Upper lobe of left lung (tissue), 4 donors: ENCODE measurements around the gene HSPBP1.

ENCODE experiments used
- EP300 ChIP-seq, 4 donors: sonication (generic); formaldehyde crosslinking; IDR thresholded peaks; one replicate each; pipeline ENCODE4 v1.5.1; 2017; ENCODE audit warnings: antibody characterized with exemption in 4 of 4, control low read depth in 2 of 4
- POLR2AphosphoS5 ChIP-seq, 2 donors: sonication (generic); formaldehyde crosslinking; IDR thresholded peaks; one replicate each; pipeline ENCODE4 v1.5.1; 2017; ENCODE audit warnings: antibody characterized with exemption in 2 of 2

DNA sequence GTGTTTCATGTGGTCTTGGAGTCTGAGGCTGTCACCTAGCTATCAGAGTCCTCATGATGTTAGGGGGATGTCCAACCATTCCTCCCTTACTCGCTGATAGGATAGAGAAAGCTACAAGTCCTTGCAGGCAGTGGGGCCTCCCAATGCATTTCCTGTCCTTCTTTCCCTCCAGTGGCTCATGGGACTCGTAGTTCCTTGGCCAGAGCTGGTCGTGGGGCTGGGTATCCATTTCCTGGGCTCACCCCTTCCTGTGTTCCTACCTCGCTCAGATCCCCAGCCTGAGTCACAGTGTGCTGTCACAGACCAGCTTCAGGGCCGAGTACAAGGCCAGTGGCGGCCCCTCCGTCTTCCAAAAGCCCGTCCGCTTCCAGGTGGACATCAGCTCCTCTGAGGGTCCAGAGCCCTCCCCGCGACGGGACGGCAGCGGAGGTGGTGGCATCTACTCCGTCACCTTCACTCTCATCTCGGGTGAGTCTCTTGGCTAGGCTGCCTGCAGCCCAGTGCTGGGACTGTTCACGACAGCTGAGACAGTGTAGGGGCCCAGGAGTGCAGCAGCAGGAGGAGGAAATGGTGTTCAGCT lies 26.2 kb upstream of the HSPBP1 start:
- TF ChIP-seq EP300 (IDR thresholded peaks at IDR 0.05) (no peak), POLR2AphosphoS5 (IDR thresholded peaks at IDR 0.05) (no peak)
